Stimulated activated CD8-positive, alpha-beta memory T cell treated with anti-CD3 and anti-CD28 coated beads, Interleukin-7, amount 100 ng/mL, for 24 hours (primary cell): ENCODE data around the gene UCN3.
A peak's percentile ranks its signal among the peaks of the same experiment; 100 is the strongest.

Experiments used
- DNase-seq: peaks from one replicate; pipeline ENCODE4 v3.0.0-alpha.2; 2020; ENCODE audit warnings: low read depth

Gene UCN3, protein sequence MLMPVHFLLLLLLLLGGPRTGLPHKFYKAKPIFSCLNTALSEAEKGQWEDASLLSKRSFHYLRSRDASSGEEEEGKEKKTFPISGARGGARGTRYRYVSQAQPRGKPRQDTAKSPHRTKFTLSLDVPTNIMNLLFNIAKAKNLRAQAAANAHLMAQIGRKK

DNA sequence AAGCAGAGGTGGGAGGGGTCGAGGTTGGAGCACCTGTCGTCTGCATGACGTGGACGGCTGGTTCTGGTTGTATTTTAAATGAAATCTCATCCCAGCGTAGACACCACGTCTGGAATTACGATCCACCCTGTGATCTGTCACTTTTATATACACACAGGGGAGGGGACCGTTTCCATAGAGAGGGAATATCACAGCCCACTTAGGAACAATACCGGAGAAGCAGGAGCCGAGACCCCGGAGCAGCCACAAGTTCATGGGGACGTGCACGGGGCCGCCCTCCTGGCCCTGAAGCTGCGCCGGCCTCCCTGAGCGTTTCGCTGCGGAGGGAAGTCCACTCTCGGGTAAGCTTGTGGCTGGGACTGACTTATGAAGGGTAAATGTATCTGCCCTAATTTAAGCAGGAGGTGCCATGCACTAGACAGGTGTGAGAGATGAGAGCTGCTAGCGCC, at the start of gene UCN3:
Gene UCN3 (plus strand): TSS at position 77 of the 449 bp plus-strand sequence. CDS start 8,755 bp downstream, outside the sequence.
- no peak for DNase-seq

GRCh38 chr10:5317547-5318107, 47.1 kb upstream of the UCN3 start:
- DNase-seq = peak; percentile 62

- no peak for DNase-seq
Observed at GRCh38 chr10:5318148-5318547, 46.6 kb upstream of the UCN3 start.

GRCh38 chr10:5319863-5320262, 44.9 kb upstream of the UCN3 start:
- DNase-seq = no peak

DNA sequence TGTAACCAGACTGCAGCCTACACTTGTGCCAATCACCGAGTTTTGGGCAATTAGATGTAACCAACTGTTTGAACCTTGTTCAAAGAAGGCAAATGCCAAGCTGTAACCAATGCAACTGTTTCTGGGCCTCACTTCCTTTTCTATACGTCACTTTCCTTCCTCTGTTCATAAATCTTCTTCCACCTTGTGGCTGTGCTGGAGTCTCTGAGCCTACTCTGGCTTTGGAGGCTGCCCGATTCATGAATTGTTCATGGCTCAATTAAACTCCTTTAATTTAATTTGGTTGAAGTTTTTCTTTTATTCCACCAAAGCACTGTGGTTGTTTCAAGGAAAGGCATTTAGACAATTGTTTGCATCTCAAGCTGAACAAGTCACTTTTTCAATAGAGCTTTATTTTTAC, 43.5 kb upstream of the UCN3 start:
- no peak for DNase-seq

GRCh38 chr10:5323446-5323845, 41.3 kb upstream of the UCN3 start:
- no peak for DNase-seq

DNA sequence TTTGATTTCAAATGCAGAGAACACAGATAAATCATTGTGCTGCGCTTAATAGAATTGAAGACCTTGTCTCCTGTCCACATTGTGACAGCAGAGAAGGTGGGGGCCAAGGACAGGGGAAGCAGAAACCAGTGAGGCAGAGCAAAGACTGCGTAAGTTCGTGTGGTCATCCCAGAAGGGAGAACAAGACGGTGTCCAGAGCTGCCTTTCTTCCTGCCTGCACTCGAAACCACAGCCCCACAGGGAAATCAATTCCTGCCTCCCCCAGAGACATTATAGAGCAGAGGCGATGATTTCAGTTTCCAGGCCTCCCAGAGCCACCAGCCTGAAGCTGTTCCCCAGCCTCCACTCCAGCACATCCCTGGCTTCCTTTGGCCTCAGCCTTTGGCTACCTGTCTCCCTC, 39.7 kb upstream of the UCN3 start:
- DNase-seq = no peak

DNA sequence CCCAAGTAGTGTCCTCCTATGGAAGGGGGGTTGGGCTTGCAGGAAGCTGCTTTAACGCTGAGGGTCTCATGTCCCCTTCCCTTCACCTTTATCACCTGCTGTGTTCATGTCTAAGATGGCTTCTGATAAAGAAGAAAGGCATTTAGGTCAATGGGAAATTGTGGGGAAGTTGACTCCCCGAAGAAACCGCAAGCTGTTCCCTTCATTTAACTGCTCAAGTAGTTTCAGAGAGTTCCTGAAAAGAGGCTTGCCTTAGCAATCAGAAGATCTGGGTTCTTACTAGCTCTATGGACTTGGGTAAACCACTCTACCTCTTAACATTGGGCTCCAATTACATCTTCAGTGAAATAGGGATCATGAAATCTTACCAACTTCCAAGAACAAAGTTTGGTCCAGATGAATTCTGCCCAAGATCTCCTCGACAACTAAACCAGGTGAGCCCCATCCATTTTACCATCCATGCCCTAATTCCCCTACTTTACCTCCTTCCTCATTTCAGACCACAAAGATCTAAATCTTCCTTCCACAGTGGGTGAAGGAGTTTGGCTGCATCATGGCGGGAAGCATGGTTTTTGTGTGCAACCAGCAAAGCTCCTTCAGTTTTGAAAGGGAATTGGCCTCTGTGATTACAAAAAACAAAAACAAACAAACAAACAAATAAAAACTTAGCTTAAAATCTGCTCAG, 30.4 kb upstream of the UCN3 start:
- DNase-seq = no peak

DNA sequence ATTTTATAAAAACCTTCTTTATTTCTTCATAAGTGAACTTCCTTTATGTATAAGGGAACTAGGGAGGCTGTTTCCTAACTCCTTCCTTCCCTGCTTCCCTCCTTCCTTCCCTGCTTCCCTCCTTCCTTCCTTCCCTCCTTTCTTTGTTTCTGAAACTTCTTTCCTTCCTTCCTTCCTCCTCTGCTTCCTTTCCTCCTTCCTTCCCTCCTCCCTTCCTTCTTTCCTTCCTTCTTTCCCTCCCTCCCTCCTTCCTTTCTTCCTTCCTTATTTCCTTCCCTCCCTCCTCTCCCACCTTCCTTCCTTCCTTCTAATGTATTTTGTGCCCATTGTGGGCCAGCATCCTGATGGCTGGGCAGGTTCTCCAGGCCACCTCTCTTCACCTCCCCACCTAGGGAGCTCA, 26.8 kb upstream of the UCN3 start:
- no peak for DNase-seq

- DNase-seq = no peak
Observed at GRCh38 chr10:5343092-5343491, 21.7 kb upstream of the UCN3 start.

- DNase-seq = no peak
Observed at GRCh38 chr10:5343561-5343960, 21.2 kb upstream of the UCN3 start.

DNA sequence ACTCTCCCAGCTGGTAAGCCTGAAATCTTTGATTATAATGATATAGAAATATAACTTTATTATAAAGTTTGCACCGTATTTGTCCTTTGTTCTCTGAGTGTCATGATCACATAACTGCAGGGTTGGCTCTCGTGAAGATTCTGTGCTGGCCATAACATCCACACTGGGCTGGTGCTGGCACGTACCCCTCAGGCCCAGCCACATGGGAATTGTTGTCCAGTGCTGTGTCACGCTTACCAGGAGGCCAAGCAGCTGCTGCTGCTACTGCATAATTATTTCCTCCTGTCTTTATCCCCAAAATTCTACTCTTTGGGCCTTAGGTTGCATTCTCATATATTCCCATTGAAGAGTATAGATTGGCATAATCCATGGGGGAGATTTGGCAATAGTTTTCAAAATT, 20.8 kb upstream of the UCN3 start:
- DNase-seq = no peak

DNA sequence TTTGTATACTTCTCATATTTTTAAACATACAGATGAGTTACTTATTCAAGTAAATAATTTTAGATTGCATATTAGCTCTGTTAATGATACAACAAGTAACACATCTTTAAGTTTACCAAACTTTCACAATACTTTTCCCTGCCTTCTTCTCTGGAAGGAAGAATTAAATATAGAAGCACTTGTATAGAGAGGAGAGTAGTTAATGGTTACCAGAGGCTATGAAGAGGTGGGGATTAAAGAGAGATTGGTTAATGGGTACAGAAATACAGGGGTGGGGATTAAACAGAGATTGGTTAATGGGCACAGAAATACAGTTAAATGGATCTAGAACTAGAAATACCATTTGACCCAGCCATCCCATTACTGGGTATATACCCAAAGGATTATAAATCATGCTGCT, 20.0 kb upstream of the UCN3 start:
- DNase-seq = no peak

- DNase-seq = no peak
Observed at GRCh38 chr10:5346881-5347280, 17.9 kb upstream of the UCN3 start.

DNA sequence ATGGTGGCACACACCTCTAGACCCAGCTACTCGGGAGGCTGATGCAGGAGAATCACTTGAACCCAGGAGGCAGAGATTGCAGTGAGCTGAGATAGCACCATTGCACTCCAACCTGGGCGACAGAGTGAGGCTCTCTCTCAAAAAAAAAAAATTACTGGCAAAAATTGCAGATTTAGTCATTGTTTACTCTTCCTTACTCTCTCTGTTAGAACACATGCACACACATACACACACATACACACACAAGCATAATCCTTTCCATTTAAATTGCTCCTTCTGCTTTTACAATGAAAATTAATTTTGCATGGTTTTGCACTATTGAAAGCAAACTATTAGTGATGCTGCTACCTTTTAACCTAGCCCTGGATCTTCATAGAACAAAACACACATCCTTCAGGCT, 15.4 kb upstream of the UCN3 start:
- DNase-seq = no peak

DNA sequence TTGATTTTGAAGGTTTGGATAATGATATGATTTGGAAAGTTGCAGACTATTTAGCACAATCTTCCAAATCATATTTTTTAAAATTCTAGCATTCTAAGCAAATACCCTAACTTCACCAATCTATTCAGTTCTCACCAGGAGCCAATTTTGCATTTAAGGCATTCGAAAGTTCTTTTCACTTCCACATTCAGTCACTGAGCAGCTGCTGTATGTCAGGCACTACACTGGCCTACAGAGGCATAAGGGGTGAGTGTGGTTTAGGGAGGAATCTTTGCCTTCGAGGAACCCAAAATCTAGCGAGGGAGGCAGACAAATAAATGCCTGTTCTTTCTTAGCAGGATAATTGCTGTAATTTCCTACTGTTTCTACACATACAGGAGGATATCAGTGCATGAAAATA, 10.7 kb upstream of the UCN3 start:
- no peak for DNase-seq

GRCh38 chr10:5355594-5356301, 9.0 kb upstream of the UCN3 start:
- no peak for DNase-seq

DNA sequence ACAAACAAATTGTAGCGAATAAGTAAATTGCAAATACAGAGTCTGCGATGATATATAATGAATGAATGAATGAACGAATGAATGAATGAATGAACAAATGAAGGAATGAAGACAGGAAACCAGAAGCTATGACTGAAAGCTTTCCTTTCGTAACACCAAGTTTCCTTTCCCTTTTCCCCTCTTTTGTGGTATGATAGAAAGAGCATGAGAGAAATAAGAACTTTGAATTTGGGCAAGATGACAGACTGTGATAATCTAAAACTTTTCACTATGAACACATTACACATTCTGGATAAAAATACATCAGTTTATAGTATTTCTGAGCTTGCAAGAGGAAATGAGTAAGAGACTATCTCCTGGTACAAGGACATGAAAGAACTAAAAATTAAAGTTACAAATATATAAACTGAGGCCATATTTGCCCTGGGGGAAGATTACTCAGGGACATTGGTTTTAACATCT, 8.4 kb upstream of the UCN3 start:
- DNase-seq = no peak

GRCh38 chr10:5360318-5360915, 4.3 kb upstream of the UCN3 start:
- DNase-seq = no peak

DNA sequence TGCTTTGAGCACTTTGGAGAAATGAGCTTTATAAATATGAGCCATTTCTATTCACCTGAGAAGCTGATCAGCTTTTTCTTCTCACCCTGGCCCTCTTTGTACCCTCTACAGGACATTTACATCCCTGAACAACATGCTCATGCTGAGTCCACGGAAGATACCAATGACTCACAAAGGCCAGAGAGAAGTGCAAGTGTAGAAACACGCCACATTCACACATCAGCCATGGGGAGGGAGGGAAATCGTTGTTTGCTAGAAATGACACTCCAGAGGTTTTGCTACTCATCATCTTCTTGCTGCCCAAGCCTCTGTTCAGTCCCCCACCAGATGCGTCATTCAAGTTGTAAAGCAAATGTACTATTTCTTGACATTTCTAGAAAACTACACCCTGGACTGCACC, 2.8 kb upstream of the UCN3 start:
- DNase-seq = no peak

DNA sequence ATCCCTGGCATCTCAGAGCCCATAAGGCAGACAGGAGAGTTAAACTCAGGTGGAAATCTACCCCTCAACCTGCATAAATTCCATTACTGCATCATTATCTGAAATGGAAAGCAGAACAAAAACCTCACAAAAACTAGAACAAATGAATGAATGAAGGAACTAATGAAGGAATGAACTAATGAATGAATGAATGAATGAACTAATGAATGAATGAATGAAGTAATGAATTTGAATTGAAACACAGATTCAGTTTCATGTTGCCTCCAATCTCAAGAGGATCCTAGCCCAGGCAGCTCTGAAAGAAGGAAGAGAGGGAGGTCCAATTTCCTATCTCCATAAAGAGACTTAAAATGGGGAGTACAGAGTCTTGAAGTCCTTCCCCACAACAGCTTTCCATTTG, 1.9 kb upstream of the UCN3 start:
- no peak for DNase-seq

DNA sequence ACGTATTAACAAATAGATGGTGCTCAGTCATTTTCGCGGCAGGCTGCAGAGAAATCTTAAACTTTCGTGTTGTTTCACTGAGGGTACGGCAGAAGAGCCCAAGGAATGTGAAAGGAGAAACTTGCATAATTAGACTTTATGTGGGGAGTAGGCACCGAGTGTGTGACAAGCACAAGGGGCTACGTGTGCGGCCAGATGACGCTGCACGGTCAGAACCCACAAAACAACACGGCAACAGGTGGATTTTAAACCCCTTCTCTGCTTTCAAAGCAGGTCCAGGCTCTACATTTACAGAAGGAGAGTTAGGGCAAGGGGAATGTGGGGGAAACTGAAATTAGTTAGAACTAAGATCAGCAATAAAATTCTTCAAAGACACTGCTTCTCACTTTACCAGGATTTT, 392 bp upstream of the UCN3 start:
- no peak for DNase-seq

DNA sequence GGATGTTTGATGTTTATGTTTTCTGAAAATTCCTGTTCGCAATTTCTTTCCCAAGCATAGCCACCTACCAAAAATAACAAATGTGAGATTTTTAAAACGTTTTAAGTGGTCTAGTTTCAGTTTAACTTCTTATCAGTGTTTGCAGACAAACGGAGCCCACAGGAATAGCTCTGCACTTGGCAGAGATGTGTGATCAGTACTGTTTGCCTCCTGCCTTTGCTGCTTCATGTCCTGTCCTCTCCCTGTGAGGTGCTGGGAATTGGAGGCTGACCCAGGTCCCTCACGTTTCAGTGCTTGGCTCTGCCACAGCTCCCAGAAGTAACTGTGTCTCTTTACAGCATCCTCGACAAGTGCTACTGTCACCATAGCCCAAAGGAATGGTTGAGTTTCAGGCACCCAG, 1.2 kb downstream of the UCN3 start:
- no peak for DNase-seq
